HFFc6 (cell line): Measurements from ENCODE around the gene SERPINE1. TPM values are rescaled to one million over a fixed set of nuclear protein-coding genes. Genes with fewer than 3 reads are reported as not detected.
"Not testable (repeated sequence)": the region's sequence is repeated elsewhere in the genome, so short reads cannot be mapped to it uniquely, and the experiment has no call there.

Source experiments
- DNase-seq: peaks from one replicate; pipeline ENCODE4 v3.0.0-alpha.2; 2018
- H3K27ac Mint-ChIP-seq: 2 replicates; pipeline ENCODE4 v1.8.0; 2020; ENCODE audit warnings: mild to moderate bottlenecking, mixed read lengths
- H3K27me3 Mint-ChIP-seq: 2 replicates; pipeline ENCODE4 v1.8.0; 2021; ENCODE audit warnings: mild to moderate bottlenecking, moderate library complexity, mixed read lengths; ENCODE audit not compliant: insufficient read depth
- H3K36me3 Mint-ChIP-seq: 2 replicates; pipeline ENCODE4 v1.8.0; 2021; ENCODE audit warnings: low read depth, mixed read lengths
- H3K4me1 Mint-ChIP-seq: 2 replicates; pipeline ENCODE4 v1.8.0; 2020; ENCODE audit warnings: low read depth, mixed read lengths
- H3K4me3 Mint-ChIP-seq: 2 replicates; pipeline ENCODE4 v1.8.0; 2020; ENCODE audit warnings: mild to moderate bottlenecking, moderate library complexity, mixed read lengths
- H3K9me3 Mint-ChIP-seq: 2 replicates; pipeline ENCODE4 v1.8.0; 2020; ENCODE audit warnings: mild to moderate bottlenecking, mixed read lengths
- total RNA-seq, 6 experiments: library from RNA; stranded (reverse); fragmentation: NEBNext Ultra II Directional; extraction: Animal tissue kit (Norgen Biotek cat#: 25700); gene quantifications; 2 replicates in 1 of 6; 3 replicates in 5 of 6; pipeline ENCODE4 v1.2.3, GENCODE V29; 2021
- TF ChIP-seq, protein P1 (sequence below): fragments of 200-600 bp; sonication (generic); IDR thresholded peaks from 2 replicates; pipeline ENCODE4 v1.5.0; 2021; ENCODE audit warnings: antibody characterized with exemption, mild to moderate bottlenecking

Gene SERPINE1
- total RNA-seq, 6 experiments from 2014 or later = 906 to 2,092 (median 1,052) TPM

DNA sequence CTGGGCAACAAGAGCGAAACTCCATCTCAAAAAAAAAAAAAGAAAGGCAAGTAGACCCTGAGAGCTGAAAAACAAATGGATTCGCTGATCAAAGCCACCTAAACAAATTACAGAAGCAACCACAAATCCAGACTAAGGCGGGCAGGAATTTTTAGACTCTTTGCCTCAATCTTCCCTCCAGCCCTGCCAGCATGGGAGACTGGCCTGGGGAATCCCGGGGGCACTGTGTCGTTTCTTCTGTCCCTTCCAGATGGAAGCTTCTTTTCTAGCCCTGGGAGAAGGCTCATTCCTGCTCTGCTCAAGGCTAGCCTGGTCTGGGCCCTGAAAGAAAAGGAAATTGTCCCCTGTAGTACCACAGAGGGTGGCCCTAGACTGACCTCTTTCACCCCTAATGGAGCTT lies 15.6 kb upstream of the SERPINE1 start:
- Mint-ChIP-seq H3K27me3 (peaks cover 1% of the 10 kb centered on the region; the same call in 1 of the 2 replicates), H3K9me3 (no peaks in the 10 kb centered on the region; the same call in 1 of the 2 replicates), H3K36me3 (no peaks in the 10 kb centered on the region), H3K27ac (no peak overlapping the region; the same call in 1 of the 2 replicates), H3K4me1 (peaks cover 49% of the 10 kb centered on the region), H3K4me3 (no peak overlapping the region)
- TF ChIP-seq, protein P1, sequence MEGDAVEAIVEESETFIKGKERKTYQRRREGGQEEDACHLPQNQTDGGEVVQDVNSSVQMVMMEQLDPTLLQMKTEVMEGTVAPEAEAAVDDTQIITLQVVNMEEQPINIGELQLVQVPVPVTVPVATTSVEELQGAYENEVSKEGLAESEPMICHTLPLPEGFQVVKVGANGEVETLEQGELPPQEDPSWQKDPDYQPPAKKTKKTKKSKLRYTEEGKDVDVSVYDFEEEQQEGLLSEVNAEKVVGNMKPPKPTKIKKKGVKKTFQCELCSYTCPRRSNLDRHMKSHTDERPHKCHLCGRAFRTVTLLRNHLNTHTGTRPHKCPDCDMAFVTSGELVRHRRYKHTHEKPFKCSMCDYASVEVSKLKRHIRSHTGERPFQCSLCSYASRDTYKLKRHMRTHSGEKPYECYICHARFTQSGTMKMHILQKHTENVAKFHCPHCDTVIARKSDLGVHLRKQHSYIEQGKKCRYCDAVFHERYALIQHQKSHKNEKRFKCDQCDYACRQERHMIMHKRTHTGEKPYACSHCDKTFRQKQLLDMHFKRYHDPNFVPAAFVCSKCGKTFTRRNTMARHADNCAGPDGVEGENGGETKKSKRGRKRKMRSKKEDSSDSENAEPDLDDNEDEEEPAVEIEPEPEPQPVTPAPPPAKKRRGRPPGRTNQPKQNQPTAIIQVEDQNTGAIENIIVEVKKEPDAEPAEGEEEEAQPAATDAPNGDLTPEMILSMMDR = no peak
- DNase-seq = no peak

DNA sequence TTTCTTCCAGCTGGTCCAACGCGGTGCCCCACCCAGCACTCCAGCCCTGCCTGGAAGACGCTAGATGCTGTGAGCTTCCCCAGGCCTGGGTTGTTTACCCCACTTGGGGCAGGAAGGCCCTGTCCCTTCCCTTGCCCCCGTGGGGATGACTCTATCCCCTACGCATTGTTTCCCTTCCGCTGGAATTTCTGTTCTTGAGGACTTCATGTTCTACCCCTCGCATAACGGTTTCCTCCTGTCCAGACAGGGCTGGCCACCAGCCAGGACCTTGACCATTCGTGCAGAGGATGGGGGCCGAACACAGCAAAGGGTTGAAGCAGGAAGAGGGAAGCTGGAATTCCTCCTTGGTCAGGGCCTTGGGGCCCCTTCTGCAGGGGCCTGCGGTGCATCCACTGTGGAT lies 14.7 kb upstream of the SERPINE1 start:
- TF ChIP-seq, protein P1 = no peak
- Mint-ChIP-seq H3K36me3 (no peaks in the 10 kb centered on the region), H3K27ac (peak overlapping the region; percentile 80; the same call in 1 of the 2 replicates), H3K4me3 (no peak overlapping the region), H3K9me3 (no peaks in the 10 kb centered on the region; the same call in 1 of the 2 replicates), H3K27me3 (peaks cover 1% of the 10 kb centered on the region; the same call in 1 of the 2 replicates), H3K4me1 (peaks cover 59% of the 10 kb centered on the region)
- no peak for DNase-seq

DNA sequence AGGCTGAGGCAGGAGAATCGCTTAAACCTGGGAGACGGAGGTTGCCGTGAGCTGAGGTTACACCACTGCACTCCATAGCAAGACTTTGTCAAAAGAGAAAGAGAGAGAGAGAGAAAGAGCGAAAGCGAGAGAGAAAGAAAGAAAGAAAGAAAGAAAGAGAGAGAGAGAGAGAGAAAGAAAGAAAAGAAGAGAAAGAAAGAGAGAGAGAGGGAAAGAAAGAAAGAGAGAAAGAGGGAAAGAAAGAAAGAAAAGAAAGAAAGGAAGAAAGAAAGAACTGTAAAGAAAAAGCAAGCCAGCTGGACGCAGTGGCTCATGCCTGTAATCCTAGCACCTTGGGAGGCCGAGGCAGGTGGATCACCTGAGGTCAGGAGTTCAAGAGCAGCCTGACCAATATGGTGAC lies 13.8 kb upstream of the SERPINE1 start:
- not testable (repeated sequence) for H3K4me3 Mint-ChIP-seq, H3K9me3 Mint-ChIP-seq, DNase-seq, H3K36me3 Mint-ChIP-seq, H3K27me3 Mint-ChIP-seq
- peaks cover 63% of the 10 kb centered on the region for H3K4me1 Mint-ChIP-seq
- peak overlapping the region; percentile 52; the same call in 1 of the 2 replicates for H3K27ac Mint-ChIP-seq

DNA sequence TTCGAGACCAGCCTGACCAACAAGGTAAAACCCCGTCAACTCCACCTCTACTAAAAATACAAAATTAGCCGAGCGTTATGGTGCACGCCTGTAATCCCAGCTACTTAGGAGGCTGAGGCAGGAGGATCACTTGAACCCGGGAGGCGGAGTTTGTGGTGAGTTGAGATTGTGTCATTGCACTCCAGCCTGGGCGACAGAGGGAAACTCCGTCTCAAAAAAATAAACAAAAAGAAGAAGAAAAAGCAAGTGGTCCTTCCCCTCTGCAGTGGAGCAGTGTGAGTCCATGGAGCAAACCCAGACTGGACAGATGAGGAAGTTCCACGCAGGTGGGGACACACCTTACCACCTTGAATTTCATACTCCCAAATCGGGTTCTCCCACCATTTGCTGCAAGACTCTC lies 13.1 kb upstream of the SERPINE1 start:
- Mint-ChIP-seq H3K27ac (peak overlapping the region; percentile 96), H3K27me3 (peaks cover 1% of the 10 kb centered on the region; the same call in 1 of the 2 replicates), H3K4me1 (peaks cover 64% of the 10 kb centered on the region), H3K36me3 (no peaks in the 10 kb centered on the region), H3K4me3 (peak overlapping the region; percentile 42; the same call in 1 of the 2 replicates), H3K9me3 (no peaks in the 10 kb centered on the region; the same call in 1 of the 2 replicates)
- DNase-seq = no peak
- TF ChIP-seq, protein P1 = no peak

DNA sequence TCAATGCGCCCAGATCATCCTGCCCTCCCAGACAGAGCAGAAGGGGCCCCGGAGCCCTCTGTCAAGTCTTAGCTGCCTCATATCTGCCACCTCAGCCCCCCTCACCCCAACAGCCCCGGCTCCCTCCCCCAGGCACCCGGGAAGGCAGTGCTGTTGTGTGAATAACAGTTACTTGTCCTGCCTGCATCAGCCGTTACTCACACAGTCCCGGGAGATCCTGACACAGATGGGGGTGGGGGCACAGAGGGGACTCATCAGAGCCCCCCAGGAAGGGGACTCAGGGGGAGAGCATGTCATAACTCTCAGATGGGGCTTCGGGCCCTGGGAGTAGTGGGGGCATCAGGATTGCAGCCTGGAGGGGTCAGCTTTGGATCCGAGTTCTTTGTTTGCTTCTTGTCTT lies 12.4 kb upstream of the SERPINE1 start:
- H3K4me1 Mint-ChIP-seq = peaks cover 64% of the 10 kb centered on the region
- H3K36me3 Mint-ChIP-seq = no peaks in the 10 kb centered on the region
- H3K27me3 Mint-ChIP-seq = peaks cover 1% of the 10 kb centered on the region; the same call in 1 of the 2 replicates
- H3K9me3 Mint-ChIP-seq = no peaks in the 10 kb centered on the region; the same call in 1 of the 2 replicates
- TF ChIP-seq, protein P1 = no peak
- peak overlapping the region; percentile 42 for H3K4me3 Mint-ChIP-seq
- peak; percentile 49 for DNase-seq
- H3K27ac Mint-ChIP-seq = peak overlapping the region; percentile 96

DNA sequence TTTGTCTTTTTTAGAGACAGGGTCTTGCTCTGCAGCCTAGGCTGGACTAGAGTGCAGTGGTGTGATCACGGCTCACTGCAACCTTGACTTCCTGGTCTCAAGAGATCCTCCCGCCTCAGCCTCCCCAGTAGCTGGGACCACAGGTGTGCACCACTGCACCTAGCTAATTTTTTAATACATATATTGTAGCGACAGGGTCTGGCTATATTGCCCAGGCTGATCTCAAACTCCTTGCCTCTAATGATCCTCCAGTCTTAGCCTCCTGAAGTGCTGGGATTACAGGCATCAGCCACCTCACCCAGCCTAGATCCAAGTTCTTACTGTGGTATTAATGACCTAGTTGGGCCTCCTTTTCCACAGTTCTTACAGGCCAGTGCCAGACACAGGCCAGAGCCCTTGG lies 11.7 kb upstream of the SERPINE1 start:
- 0 out of 2 replicates have a peak, but pooled peaks cover 1% of the 10 kb centered on the region for H3K27me3 Mint-ChIP-seq
- H3K9me3 Mint-ChIP-seq = no peaks in the 10 kb centered on the region; the same call in 1 of the 2 replicates
- no peak overlapping the region for H3K4me3 Mint-ChIP-seq
- no peak for DNase-seq
- no peaks in the 10 kb centered on the region for H3K36me3 Mint-ChIP-seq
- H3K4me1 Mint-ChIP-seq = peaks cover 70% of the 10 kb centered on the region
- peak overlapping the region; percentile 96 for H3K27ac Mint-ChIP-seq
- TF ChIP-seq, protein P1 = no peak
